ENCODE measurements around the gene CORO7.

- TF ChIP-seq, protein P1, sequence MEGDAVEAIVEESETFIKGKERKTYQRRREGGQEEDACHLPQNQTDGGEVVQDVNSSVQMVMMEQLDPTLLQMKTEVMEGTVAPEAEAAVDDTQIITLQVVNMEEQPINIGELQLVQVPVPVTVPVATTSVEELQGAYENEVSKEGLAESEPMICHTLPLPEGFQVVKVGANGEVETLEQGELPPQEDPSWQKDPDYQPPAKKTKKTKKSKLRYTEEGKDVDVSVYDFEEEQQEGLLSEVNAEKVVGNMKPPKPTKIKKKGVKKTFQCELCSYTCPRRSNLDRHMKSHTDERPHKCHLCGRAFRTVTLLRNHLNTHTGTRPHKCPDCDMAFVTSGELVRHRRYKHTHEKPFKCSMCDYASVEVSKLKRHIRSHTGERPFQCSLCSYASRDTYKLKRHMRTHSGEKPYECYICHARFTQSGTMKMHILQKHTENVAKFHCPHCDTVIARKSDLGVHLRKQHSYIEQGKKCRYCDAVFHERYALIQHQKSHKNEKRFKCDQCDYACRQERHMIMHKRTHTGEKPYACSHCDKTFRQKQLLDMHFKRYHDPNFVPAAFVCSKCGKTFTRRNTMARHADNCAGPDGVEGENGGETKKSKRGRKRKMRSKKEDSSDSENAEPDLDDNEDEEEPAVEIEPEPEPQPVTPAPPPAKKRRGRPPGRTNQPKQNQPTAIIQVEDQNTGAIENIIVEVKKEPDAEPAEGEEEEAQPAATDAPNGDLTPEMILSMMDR (IDR thresholded peaks at IDR 0.05; ENCODE audit: borderline replicate concordance, extremely low read depth, low read length, poor library complexity, severe bottlenecking) = no peak
- no peak for TF ChIP-seq EZH2 (IDR thresholded peaks at IDR 0.05; ENCODE audit: borderline replicate concordance, low read depth, low read length, severe bottlenecking)
These were observed 78.8 kb downstream of the CORO7 start for GRCh38 chr16:4337540-4338088.
